NCI-H748 treated with DMSO at 0.1 percent for 48 hours (cell line): ENCODE measurements around the gene AHSG.
"Not testable (repeated sequence)": the region's sequence is repeated elsewhere in the genome, so short reads cannot be mapped to it uniquely, and the experiment has no call there.

ENCODE experiments used
- DNase-seq: peaks from one replicate; lab custom pipeline; 2025; lab: John Stamatoyannopoulos, UW

AHSG gene

DNA sequence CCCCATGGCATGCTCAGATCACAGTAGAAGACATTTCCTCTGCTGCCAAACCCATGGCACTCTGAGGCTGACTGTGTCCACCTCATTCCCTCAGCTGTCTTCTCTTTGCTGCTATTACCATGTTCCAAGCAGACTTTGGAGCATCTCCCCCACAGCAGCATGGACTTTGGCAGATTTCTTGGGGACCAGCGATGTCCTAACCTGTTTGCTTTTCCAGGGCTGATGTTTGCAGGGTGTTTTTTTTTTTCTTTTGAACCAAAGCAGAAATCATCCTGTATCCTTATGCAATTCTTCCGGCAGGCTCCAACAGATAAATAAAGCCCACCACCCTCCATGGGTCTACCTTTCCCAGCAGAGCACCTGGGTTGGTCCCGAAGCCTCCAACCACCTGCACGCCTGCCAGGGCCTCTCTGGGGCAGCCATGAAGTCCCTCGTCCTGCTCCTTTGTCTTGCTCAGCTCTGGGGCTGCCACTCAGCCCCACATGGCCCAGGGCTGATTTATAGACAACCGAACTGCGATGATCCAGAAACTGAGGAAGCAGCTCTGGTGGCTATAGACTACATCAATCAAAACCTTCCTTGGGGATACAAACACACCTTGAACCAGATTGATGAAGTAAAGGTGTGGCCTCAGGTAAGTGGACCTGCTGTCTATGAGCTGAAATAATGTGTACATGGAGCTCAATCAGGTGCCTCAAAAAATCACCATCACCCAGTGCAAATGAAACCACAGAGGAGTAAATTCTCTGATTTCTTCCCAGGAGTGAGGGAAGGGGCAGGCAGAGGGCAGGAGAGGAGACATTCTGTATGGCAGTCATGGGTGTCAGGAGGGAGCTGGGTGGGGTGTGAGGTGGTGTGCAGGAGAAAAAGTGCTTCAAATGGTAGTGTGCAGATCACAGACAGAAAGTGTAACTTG is at the start of gene AHSG:
Gene AHSG (plus strand): TSS at position 340 of the 916 bp plus-strand sequence. CDS start 82 bp downstream, at position 422.
- DNase-seq, result no peak

DNA sequence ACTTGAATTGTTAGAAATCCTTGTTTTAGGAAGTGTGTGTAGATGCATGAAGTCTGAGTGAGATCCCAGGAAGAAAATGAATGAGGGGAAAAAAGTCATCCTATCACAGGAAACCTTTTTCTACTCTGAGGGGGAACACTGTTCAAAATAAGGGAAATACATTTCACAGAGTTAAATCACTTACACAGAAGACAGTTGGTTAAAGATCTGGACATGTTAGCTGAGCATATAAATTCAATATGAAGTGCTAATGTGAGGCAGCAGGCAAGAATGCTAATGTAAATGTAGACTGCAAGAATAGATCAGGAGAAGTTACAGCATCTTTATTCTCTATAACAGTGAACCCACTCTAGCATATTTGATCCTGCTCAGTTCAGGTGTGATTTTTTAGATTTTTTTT is 48.3 kb upstream of the AHSG start:
- no peak for DNase-seq

- DNase-seq, result no peak
Measured at GRCh38 chr3:186566772-186567071, 46.1 kb upstream of the AHSG start.

- DNase-seq, result peak; percentile 60
Measured at GRCh38 chr3:186567072-186567921, 45.6 kb upstream of the AHSG start, which contains the start of gene TBCCD1. Gene TBCCD1 (minus strand): TSS chr3:186567339. CDS start chr3:186564329, 3,010 bp downstream.

GRCh38 chr3:186569361-186569760 is 43.5 kb upstream of the AHSG start:
- not testable (repeated sequence) for DNase-seq

DNA sequence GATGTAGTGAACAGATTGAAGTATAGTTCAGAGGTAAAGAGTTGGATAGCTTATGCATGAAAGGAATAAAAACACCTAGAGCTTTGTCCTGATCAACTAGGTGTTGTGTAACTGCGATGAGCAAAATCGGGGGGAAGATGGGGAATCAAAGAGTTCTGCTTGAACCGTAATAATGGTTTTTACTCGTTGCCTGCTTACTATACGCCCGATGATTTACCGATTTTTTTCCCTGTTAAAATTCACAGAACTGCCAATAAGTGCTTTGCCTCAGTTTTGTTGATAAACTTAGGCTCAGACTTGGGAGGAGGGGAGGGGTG is 43.1 kb upstream of the AHSG start:
- no peak for DNase-seq

GRCh38 chr3:186570096-186570940 is 42.5 kb upstream of the AHSG start, which contains the start of gene DNAJB11:
Gene DNAJB11 (plus strand): TSS chr3:186570720. CDS start chr3:186570898, 178 bp downstream.
- peak; percentile 92 for DNase-seq

- DNase-seq, result no peak
Measured at GRCh38 chr3:186570941-186571643, 41.8 kb upstream of the AHSG start.

DNA sequence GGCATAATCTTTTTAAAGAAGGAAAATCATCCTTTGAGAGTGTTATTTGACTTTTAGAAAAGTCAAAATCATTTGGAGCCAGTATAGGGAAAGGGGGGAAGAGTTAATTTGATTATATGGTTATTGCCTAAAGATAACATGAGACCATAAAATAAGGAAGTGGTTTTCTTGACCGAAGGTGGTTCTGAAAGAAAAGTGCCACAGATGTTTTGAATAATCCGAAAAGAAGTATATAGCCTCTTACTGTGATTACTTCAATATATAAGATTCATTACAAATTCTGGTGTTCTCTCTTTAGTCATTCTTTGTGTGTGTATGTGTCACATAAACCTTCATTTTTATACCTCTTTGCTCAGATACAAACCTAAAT is 41.2 kb upstream of the AHSG start:
- DNase-seq, result no peak

DNA sequence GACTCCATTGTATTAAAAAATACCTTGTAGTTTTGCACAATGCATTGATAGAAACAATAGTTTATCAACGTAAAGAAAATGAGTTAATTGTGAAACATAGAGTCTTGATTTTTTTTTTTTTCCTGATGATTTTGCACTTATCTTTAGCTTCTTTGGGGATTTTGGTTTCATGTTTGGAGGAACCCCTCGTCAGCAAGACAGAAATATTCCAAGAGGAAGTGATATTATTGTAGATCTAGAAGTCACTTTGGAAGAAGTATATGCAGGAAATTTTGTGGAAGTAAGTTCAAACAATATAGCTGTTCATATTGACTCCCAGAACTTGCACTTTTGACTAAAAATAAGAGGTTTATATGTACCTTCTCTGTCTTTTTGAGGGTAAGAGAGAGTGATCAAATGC is 35.3 kb upstream of the AHSG start:
- DNase-seq, result no peak

DNA sequence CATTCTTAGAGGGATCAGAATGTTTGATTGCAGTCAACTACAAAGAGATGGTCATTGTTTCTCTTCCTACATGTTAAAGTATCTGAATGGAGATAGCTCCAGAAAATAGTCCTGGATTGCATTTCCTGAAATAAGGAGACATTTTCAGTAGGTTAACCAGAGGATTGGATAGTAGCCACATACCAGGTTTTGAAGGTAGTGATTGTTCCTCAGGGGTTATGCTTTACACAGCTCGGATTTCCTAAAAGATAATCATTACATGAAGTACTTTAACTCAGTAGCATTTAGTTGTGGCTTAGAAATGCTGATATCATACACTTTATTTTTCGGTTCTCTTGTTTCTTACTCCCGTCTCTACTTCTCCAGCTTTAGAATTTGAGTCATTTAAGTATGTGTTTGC is 32.1 kb upstream of the AHSG start:
- DNase-seq, result no peak

GRCh38 chr3:186582541-186582940 is 30.3 kb upstream of the AHSG start:
- no peak for DNase-seq

DNA sequence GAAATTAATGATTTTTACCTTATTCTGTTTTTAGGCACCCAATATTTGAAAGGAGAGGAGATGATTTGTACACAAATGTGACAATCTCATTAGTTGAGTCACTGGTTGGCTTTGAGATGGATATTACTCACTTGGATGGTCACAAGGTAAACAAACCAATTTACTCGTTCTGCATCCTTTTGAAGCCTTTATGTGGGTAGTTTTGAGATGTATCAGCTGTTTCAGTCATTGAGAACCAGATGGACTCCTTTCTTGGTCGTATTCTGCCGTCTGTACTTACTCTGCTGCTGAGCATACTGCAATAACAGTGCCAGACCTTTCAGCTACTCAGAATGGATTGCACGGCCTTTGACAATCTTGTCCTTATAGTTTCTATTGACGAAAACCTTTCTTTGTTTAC is 29.0 kb upstream of the AHSG start:
- DNase-seq, result no peak

DNA sequence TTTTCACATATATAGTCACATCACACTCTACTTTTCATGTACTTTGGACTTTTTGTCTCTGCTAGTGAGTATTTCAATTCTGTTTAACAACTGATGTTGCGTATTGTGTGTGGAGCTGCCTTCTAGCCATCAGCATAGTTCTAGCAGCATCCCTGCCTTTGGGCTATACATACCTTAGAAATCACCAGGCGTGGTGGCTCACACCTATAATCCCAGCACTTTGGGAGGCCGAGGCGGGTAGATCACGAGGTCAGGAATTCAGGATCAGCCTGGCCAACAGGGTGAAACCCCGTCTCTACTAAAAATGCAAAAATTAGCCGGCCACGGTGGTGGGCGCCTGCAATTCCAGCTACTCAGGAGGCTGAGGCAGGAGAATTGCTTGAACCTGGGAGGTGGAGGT is 26.6 kb upstream of the AHSG start:
- not testable (repeated sequence) for DNase-seq

DNA sequence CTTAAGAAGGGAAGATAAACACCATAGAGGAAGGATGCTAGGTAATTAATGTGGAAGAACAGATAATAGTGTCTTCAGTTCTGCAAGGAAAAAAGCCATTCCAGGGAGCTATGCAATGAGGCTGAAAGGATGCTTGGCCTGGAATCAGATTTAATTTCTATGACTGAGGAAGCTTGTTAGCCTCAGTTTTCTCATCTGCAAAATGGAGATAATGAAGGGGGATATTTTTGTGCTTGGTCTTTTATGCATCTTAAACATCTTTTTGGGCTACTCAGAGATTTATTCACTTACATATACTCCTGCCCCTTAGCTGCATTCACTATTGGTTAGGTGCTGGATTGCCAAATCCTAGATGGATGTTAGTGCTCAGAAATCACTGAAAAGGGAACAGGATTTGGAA is 25.7 kb upstream of the AHSG start:
- no peak for DNase-seq

- no peak for DNase-seq
Measured at GRCh38 chr3:186588632-186589031, 24.2 kb upstream of the AHSG start.

DNA sequence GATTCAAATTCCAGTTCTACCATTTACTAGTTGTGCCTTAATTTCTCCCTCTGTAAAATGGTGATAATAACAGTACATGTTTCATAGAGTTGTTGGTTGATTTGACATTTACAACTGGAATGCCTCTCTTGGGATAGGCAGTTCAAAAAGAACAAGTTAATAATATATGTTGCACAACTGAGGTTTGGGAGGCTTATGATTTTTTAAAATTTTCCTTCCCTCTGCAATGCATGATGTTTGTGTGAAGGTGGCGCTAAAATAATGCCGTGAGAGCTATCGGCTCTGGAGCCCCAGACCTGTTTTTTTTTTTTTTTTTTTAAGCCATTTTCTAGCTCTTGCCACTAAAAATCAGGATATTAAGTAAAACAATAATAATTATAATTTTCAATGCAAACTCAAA is 23.7 kb upstream of the AHSG start:
- DNase-seq, result no peak

- no peak for DNase-seq
Measured at GRCh38 chr3:186589856-186590579, 22.8 kb upstream of the AHSG start.

DNA sequence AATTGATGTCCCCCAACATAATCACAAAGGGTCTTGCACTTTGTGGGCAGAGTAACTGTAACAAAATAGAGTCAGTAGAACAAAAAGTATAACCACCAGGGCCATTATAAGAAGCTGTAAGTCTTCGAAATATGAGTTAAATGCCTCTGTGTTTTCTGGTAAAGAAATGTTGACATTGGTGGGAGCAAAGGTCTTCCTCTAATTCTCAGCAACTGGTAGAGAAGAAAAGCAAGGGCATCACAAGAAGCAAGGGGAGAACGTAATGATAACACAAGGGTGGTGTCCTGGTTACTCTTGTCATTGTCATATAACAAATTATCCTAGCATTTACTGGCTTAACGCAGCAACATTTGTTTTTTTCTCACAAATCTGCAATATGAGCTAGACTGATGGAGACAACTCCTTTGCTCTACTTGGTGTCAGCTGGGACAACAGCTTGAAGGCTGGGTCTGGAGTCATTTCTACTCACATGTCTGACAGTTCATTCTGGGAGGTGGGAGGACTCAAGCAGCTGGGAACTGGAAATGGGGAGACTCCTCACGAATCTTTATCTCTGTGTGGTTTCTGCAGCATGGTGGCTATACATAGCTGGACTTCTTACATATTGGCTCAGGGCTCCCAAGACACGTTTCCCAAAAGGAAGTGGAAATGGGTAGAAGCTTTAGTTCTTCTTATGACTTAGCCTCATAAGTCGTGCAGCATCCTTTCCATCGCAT is 22.1 kb upstream of the AHSG start:
- DNase-seq, result no peak

GRCh38 chr3:186592682-186593081 is 20.2 kb upstream of the AHSG start:
- DNase-seq, result no peak
